Measurements from ENCODE around the gene CNTN3.

GRCh38 chr3:74636981-74637380 lies 22.5 kb upstream of the CNTN3 start:
- no peak for TF ChIP-seq CTCF (IDR thresholded peaks at IDR 0.05; ENCODE audit: poor library complexity)
- no peak for TF ChIP-seq EZH2 (IDR thresholded peaks at IDR 0.05; ENCODE audit: borderline replicate concordance)
- TF ChIP-seq EZH2phosphoT487 (IDR thresholded peaks at IDR 0.05; ENCODE audit: low read depth, severe bottlenecking, unreplicated experiment), result no peak
